HCT116 (cell line): ENCODE data around the gene SOX18. TPM values are rescaled to one million over a fixed set of nuclear protein-coding genes. Genes with fewer than 3 reads are reported as not detected.

ENCODE experiments used
- ATAC-seq: fragments of 200-7000 bp; cut with Tn5 transposase; 2 replicates; pipeline ENCODE4 v1.9.1; 2020; ENCODE audit warnings: mild to moderate bottlenecking, moderate library complexity
- BruUV-seq: library from RNA; stranded (reverse); fragments of 400-500 nt; replicated peaks from 2 replicates; lab custom pipeline; 2021; lab: Mats Ljungman, UMichigan
- CTCF ChIA-PET: fragments of 300-600 bp; sonication (Branson Sonifier 250); formaldehyde crosslinking; loops from one replicate; lab custom pipeline; 2021; ENCODE audit warnings: antibody characterized with exemption; lab: Charles Lee
- POLR2A ChIA-PET: fragments of 300-600, 350-600 bp; sonication (Branson Sonifier 250); formaldehyde crosslinking; loops from one replicate; lab custom pipeline; 2021; ENCODE audit warnings: antibody characterized with exemption; lab: Charles Lee
- RAD21 ChIA-PET, 2 experiments: fragments of 300-600 bp; sonication (Branson Sonifier 250); formaldehyde crosslinking; loops; one replicate each; lab custom pipeline; 2023; ENCODE audit warnings: low total read pairs in 2 of 2; ENCODE audit not compliant: uncharacterized antibody in 2 of 2, unreplicated experiment in 2 of 2, low non-redundant PET in 1 of 2; lab: Charles Lee
- DNase-seq: peaks from one replicate; pipeline ENCODE4 v3.0.0-alpha.2; 2010; ENCODE audit warnings: low read depth, low spot score
- H2AFZ ChIP-seq: fragments of 200-600 bp; shearing (Covaris generic), sonication (generic); 2 replicates; pipeline ENCODE4 v1.6.1; 2017; ENCODE audit warnings: low read depth, mixed run types, mixed read lengths, antibody characterized with exemption, low read length; ENCODE audit not compliant: poor library complexity, severe bottlenecking
- H3K27ac ChIP-seq: 2 replicates; pipeline ENCODE4 v1.5.1; 2012; ENCODE audit warnings: low read depth, low read length
- H3K27me3 ChIP-seq: fragments of 200-600 bp; sonication (generic); 2 replicates; pipeline ENCODE4 v1.6.1; 2016; ENCODE audit warnings: mixed run types, low read length, mixed read lengths; ENCODE audit not compliant: insufficient read depth
- H3K36me3 ChIP-seq, 2 experiments: fragments of 200-500 bp in 1 of 2; fragments of 200-600 bp in 1 of 2; sonication (Bioruptor generic) in 1 of 2; sonication (generic) in 1 of 2; 2 replicates each; pipeline versions ENCODE4 v1.5.1 to v1.6.1; 2014 to 2016; ENCODE audit warnings: low read length in 2 of 2, inconsistent platforms in 1 of 2, mixed read lengths in 1 of 2, mixed run types in 1 of 2; ENCODE audit not compliant: insufficient read depth in 2 of 2, control insufficient read depth in 1 of 2
- H3K4me1 ChIP-seq, 2 experiments: fragments of 200-600 bp in 1 of 2; sonication (generic) in 1 of 2; 2 replicates each; pipeline versions ENCODE4 v1.5.1 to v1.6.1; 2012 to 2017; ENCODE audit warnings: low read length in 2 of 2, inconsistent platforms in 1 of 2, mild to moderate bottlenecking in 1 of 2, mixed read lengths in 1 of 2, mixed run types in 1 of 2, moderate library complexity in 1 of 2; ENCODE audit not compliant: insufficient read depth in 2 of 2, control insufficient read depth in 1 of 2
- H3K4me2 ChIP-seq: fragments of 200-600 bp; sonication (generic); 2 replicates; pipeline ENCODE4 v1.6.1; 2017; ENCODE audit warnings: mixed run types, low read length, mixed read lengths
- H3K4me3 ChIP-seq, 2 experiments: fragments of 200-600 bp in 1 of 2; sonication (generic) in 1 of 2; replicated peaks in 1 of 2; 2 replicates each; pipeline ENCODE4 v1.5.1; 2011 to 2016; ENCODE audit warnings: low read length in 2 of 2, control low read depth in 1 of 2, low read depth in 1 of 2, mild to moderate bottlenecking in 1 of 2, mixed read lengths in 1 of 2, mixed run types in 1 of 2
- H3K79me2 ChIP-seq: fragments of 200-600 bp; sonication (generic); 2 replicates; pipeline ENCODE4 v1.6.1; 2017; ENCODE audit warnings: mild to moderate bottlenecking, mixed run types, low read length, moderate library complexity, mixed read lengths; ENCODE audit not compliant: insufficient read depth
- H3K9ac ChIP-seq: fragments of 200-600 bp; sonication (generic); 2 replicates; pipeline ENCODE4 v1.6.1; 2016; ENCODE audit warnings: low read length, mixed read lengths
- H3K9me2 ChIP-seq: fragments of 200-600 bp; sonication (generic), shearing (Covaris generic); 2 replicates; pipeline ENCODE4 v1.6.1; 2017; ENCODE audit warnings: mixed run types, mild to moderate bottlenecking, moderate library complexity; ENCODE audit not compliant: insufficient read depth
- H3K9me3 ChIP-seq, 2 experiments: fragments of 200-500 bp in 1 of 2; fragments of 200-600 bp in 1 of 2; sonication (Bioruptor generic) in 1 of 2; sonication (generic) in 1 of 2; 2 replicates each; pipeline ENCODE4 v1.6.1; 2014 to 2017; ENCODE audit warnings: low read length in 2 of 2, mixed read lengths in 2 of 2, inconsistent platforms in 1 of 2, low read depth in 1 of 2, mild to moderate bottlenecking in 1 of 2, mixed run types in 1 of 2, moderate library complexity in 1 of 2; ENCODE audit not compliant: control insufficient read depth in 1 of 2, insufficient read depth in 1 of 2
- H4K20me1 ChIP-seq: fragments of 200-600 bp; sonication (generic), shearing (Covaris generic); 2 replicates; pipeline ENCODE4 v1.6.1; 2017; ENCODE audit warnings: mixed run types, mild to moderate bottlenecking, moderate library complexity; ENCODE audit not compliant: insufficient read depth
- ATF3 ChIP-seq: IDR thresholded peaks from 2 replicates; pipeline ENCODE4 v1.6.1; 2012
- CBX3 ChIP-seq: IDR thresholded peaks from 2 replicates; pipeline ENCODE4 v1.6.1; 2012; ENCODE audit warnings: low read depth
- CEBPB ChIP-seq: IDR thresholded peaks from 2 replicates; pipeline ENCODE4 v1.6.1; 2012; ENCODE audit warnings: low read depth
- EGR1 ChIP-seq: IDR thresholded peaks from 2 replicates; pipeline ENCODE4 v1.6.1; 2012; ENCODE audit warnings: low read depth
- ELF1 ChIP-seq: IDR thresholded peaks from 2 replicates; pipeline ENCODE4 v1.6.1; 2012; ENCODE audit warnings: low read depth, borderline replicate concordance
- EZH2 ChIP-seq: fragments of 200-600 bp; sonication (generic); IDR thresholded peaks from 2 replicates; pipeline ENCODE4 v1.6.1; 2017; ENCODE audit warnings: antibody characterized with exemption, mixed run types
- EZH2phosphoT487 ChIP-seq: fragments of 200-600 bp; IDR thresholded peaks from 2 replicates; pipeline ENCODE4 v1.6.1; 2018; ENCODE audit warnings: antibody characterized with exemption, borderline replicate concordance
- FOSL1 ChIP-seq: IDR thresholded peaks from 2 replicates; pipeline ENCODE4 v1.6.1; 2012; ENCODE audit warnings: low read depth
- JUND ChIP-seq: IDR thresholded peaks from 2 replicates; pipeline ENCODE4 v1.6.1; 2012
- POLR2A ChIP-seq: IDR thresholded peaks from 2 replicates; pipeline ENCODE4 v1.7.0; 2011; ENCODE audit warnings: borderline replicate concordance; ENCODE audit not compliant: insufficient read depth, insufficient read length; ENCODE audit errors: extremely low read depth
- POLR2AphosphoS5 ChIP-seq: IDR thresholded peaks from 2 replicates; pipeline ENCODE4 v1.6.1; 2011; ENCODE audit warnings: mild to moderate bottlenecking, low read depth, low read length, moderate library complexity
- RAD21 ChIP-seq: IDR thresholded peaks from 2 replicates; pipeline ENCODE4 v1.6.1; 2012; ENCODE audit warnings: low read depth, mild to moderate bottlenecking
- SIN3A ChIP-seq: IDR thresholded peaks from 2 replicates; pipeline ENCODE4 v1.6.1; 2012; ENCODE audit warnings: low read depth
- SRF ChIP-seq: IDR thresholded peaks from 2 replicates; pipeline ENCODE4 v1.6.1; 2012; ENCODE audit warnings: low read depth
- TCF7L2 ChIP-seq: IDR thresholded peaks from 2 replicates; pipeline ENCODE4 v1.7.0; 2011; ENCODE audit warnings: borderline replicate concordance, inconsistent platforms; ENCODE audit not compliant: insufficient read depth, insufficient read length; ENCODE audit errors: extremely low read depth
- YY1 ChIP-seq: IDR thresholded peaks from 2 replicates; pipeline ENCODE4 v1.6.1; 2011; ENCODE audit warnings: low read length, low read depth, moderate library complexity, mild to moderate bottlenecking; ENCODE audit not compliant: insufficient replicate concordance; ENCODE audit errors: extremely low read depth
- ZFX ChIP-seq: fragments of 450-650 bp; IDR thresholded peaks from 2 replicates; pipeline ENCODE4 v1.6.1; 2017
- intact Hi-C: fragments of 100-400 bp; cut with micrococcal nuclease; formaldehyde crosslinking; loops from 2 replicates; pipeline ENCODE4 v1.10.0; 2022
- total RNA-seq: library from RNA; stranded (reverse); gene quantifications from one replicate; pipeline ENCODE4 v1.2.1, GENCODE V29; 2021; ENCODE audit not compliant: unreplicated experiment
- TF ChIP-seq, protein P1 (sequence below), 3 experiments: fragments of 200-600 bp in 1 of 3; sonication (generic) in 1 of 3; IDR thresholded peaks in 2 of 3; conservative IDR thresholded peaks in 1 of 3; 2 replicates each; pipeline ENCODE4 v1.5.1; 2012 to 2017; ENCODE audit warnings: low read depth in 2 of 3, low read length in 2 of 3, antibody characterized with exemption in 1 of 3, borderline replicate concordance in 1 of 3, control low read depth in 1 of 3, mild to moderate bottlenecking in 1 of 3, mixed read lengths in 1 of 3, mixed run types in 1 of 3, moderate library complexity in 1 of 3; ENCODE audit not compliant: insufficient read depth in 1 of 3

Gene SOX18
- total RNA-seq, 1 experiment from 2014 or later, result 3.3 TPM

- CTCF ChIA-PET, result interaction anchor here (0.8 to 2.2 kb wide), 3 partner anchors 11 to 88 kb away, joined by 3 to 12 read pairs (median 3); partner anchors contain the start of genes OPRL1, PRPF6 and RGS19
- no TSS peak for BruUV-seq
- intact Hi-C loops, result no loop called here
Observed at GRCh38 chr20:64068386-64069208, 19.2 kb upstream of the SOX18 start.

DNA sequence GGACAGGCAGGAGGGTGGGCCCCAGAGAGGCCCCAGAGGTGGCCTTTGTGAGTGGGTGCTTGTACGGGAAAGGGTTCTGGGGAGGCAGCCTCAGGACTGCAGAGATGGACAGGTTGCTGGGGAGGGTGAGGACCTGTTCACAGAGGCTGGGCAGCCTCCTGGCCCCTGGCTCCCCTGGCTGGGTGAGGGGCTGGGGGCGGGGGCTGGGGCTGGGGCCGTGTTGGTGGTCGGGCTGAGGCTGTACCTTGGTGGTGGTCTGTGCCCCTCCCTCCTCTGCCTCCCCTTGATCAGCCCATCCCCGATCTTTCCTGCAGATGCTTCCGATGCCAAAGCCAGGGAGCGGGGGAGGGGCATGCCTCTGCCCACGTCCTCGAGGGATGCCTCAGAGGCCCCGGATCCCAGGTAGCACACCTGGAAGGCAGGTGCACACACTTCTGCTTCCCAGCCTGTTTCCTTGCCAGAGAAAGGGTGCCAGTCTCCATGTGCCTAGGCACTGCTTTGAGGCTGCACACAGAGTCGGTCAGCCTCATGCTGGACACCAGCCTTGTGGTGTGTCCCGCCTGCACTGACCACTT lies 18.4 kb upstream of the SOX18 start:
- H3K27ac ChIP-seq, result no peak overlapping the region; the same call in 1 of the 2 replicates
- no peak overlapping the region for H3K4me2 ChIP-seq
- CTCF ChIA-PET, result interaction anchor here (0.8 kb wide), 1 partner anchor 12 kb away, joined by 3 read pairs; the partner anchor contains the start of genes OPRL1 and RGS19
- RAD21 ChIA-PET, result no interaction called here
- H3K4me1 ChIP-seq, result peaks cover 38 to 44% of the 10 kb centered on the region in 2 experiments
- no peaks in the 10 kb centered on the region for H3K27me3 ChIP-seq
- intact Hi-C loops, result no loop called here
- H3K79me2 ChIP-seq, result no peaks in the 10 kb centered on the region
- no peaks in the 10 kb centered on the region for H3K9me3 ChIP-seq
- POLR2A ChIA-PET, result no interaction called here
- no peak overlapping the region for H2AFZ ChIP-seq
- ATAC-seq (no peak), DNase-seq (no peak)
- no peaks in the 10 kb centered on the region for H4K20me1 ChIP-seq
- H3K9me2 ChIP-seq, result no peaks in the 10 kb centered on the region
- BruUV-seq, result no TSS peak
- no peak overlapping the region for H3K4me3 ChIP-seq
- H3K9ac ChIP-seq, result no peak overlapping the region
- no peaks in the 10 kb centered on the region for H3K36me3 ChIP-seq
- TF ChIP-seq RAD21, result no peak
- TF ChIP-seq SRF, result no peak
- no peak for TF ChIP-seq ATF3
- no peak for TF ChIP-seq ELF1
- no peak for TF ChIP-seq CEBPB
- TF ChIP-seq, protein P1, sequence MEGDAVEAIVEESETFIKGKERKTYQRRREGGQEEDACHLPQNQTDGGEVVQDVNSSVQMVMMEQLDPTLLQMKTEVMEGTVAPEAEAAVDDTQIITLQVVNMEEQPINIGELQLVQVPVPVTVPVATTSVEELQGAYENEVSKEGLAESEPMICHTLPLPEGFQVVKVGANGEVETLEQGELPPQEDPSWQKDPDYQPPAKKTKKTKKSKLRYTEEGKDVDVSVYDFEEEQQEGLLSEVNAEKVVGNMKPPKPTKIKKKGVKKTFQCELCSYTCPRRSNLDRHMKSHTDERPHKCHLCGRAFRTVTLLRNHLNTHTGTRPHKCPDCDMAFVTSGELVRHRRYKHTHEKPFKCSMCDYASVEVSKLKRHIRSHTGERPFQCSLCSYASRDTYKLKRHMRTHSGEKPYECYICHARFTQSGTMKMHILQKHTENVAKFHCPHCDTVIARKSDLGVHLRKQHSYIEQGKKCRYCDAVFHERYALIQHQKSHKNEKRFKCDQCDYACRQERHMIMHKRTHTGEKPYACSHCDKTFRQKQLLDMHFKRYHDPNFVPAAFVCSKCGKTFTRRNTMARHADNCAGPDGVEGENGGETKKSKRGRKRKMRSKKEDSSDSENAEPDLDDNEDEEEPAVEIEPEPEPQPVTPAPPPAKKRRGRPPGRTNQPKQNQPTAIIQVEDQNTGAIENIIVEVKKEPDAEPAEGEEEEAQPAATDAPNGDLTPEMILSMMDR (IDR thresholded peaks at IDR 0.05 in 2 of 3, conservative IDR thresholded peaks at IDR 0.05 in 1 of 3; ENCODE audit: borderline replicate concordance in 1 of 3, insufficient read depth in 1 of 3, low read depth in 2 of 3, low read length in 2 of 3), result no peak
- no peak for TF ChIP-seq JUND
- TF ChIP-seq ZFX, result no peak
- TF ChIP-seq TCF7L2, result no peak
- TF ChIP-seq CBX3, result no peak
- TF ChIP-seq EZH2, result no peak
- TF ChIP-seq FOSL1, result no peak
- TF ChIP-seq EGR1, result no peak

More at GRCh38 chr20:64068386-64069208, 19.2 kb upstream of the SOX18 start:
- H3K36me3 ChIP-seq, result no peaks in the 10 kb centered on the region
- no peak overlapping the region for H3K9ac ChIP-seq
- peaks cover 38 to 40% of the 10 kb centered on the region in 2 experiments for H3K4me1 ChIP-seq
- no peak overlapping the region for H3K27ac ChIP-seq
- no peak overlapping the region for H2AFZ ChIP-seq
- no peaks in the 10 kb centered on the region for H3K79me2 ChIP-seq
- no peaks in the 10 kb centered on the region for H3K9me3 ChIP-seq
- ATAC-seq, result no peak
- H3K27me3 ChIP-seq, result no peaks in the 10 kb centered on the region
- ChIA-PET POLR2A (no interaction called here), RAD21 (no interaction called here)
- no peak for DNase-seq
- TF ChIP-seq CBX3 (no peak), EGR1 (no peak), TCF7L2 (no peak), POLR2A (no peak), POLR2AphosphoS5 (no peak), SIN3A (no peak), YY1 (no peak), EZH2phosphoT487 (no peak), JUND (no peak)
- no peak overlapping the region for H3K4me2 ChIP-seq
- no peaks in the 10 kb centered on the region for H4K20me1 ChIP-seq
- no peak overlapping the region for H3K4me3 ChIP-seq
- no peaks in the 10 kb centered on the region for H3K9me2 ChIP-seq
